ENCODE measurements around the gene HIP1.
"Not testable (repeated sequence)": the region's sequence is repeated elsewhere in the genome, so short reads cannot be mapped to it uniquely, and the experiment has no call there.

Gene HIP1

DNA sequence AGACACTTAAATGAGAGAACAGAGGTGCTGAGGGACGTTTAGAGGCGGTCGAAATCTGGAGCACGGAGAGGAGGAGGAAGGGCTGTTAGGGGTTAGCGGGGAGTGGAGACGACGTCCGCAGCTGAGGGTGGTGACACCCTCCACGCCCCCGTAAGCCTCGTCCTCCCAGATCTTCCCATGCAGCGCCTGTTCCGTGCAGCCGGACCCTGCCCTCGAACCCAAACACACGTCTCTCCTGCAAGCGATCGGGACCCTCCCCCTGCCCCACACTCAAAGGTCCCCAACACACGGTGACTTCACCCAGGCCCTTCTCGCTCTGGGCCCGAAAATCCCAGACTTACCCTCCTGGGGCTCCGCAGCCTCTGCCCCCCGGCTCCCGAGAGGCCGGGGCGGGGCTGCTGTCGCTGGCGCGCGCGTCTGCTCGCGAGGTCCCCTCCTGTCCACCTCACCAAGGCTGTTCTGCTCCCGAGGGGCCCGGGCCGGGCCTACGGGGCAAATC is 211.5 kb downstream of the HIP1 start:
- not testable (repeated sequence) for DNase-seq (ENCODE audit: low read depth in 3 of 3)

DNA sequence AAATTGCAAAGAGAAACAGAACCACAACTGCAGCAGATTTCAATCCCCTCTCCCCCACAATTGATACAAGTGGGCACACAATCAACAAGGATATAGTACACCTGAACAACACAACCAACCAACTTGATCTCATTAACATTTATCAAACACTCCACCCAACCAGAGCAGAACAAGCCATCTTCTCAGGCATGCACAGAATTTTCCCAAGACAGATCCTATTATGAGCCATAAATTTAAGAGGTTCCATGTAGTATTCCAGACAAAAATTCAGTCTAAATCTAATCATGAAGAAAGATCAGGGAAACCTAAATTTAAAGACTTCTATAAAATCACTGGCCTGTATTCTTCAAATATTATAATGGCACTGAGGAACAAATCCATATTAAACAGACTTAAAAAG is 217.0 kb downstream of the HIP1 start:
- not testable (repeated sequence) for DNase-seq (ENCODE audit: low read depth in 3 of 3)

DNA sequence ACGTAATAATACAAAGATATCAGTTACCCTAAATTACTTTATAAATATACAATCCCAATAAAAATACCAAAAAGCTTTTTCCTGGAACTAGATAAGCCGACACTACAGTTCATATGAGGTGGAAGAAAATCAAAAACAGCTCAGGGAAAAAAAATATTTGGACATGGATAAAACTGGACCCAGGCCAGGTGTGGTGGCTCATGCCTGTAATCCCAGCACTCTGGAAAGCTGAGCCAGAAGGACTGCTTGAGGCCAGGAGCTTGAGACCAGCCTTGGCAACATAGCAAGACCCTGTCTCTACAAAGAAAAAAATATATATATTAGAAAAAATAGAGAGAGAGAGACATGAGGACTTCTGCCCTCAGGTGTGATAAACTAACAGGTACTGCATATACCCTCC is 219.9 kb downstream of the HIP1 start:
- DNase-seq (ENCODE audit: low read depth in 3 of 3) = not testable (repeated sequence)

DNA sequence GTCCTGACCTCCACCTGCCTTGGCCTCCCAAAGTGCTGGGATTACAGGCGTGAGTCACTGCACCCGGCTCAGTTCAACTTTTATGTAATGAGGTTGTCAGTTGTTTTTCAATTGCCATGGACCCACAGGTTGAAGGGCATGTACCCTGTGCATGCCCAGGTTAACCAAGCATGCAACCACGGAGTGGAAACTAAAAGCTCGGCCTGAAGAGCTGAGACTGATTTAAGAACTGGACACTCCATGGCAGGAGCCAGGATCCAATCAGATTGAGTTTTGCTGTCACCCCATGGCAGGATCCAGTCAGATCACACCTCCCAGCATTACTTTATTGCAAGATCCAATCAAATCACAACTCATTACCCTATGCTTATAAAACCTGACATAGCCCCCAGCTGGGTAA is 229.7 kb downstream of the HIP1 start:
- DNase-seq (ENCODE audit: low read depth in 3 of 3) = not testable (repeated sequence)

DNA sequence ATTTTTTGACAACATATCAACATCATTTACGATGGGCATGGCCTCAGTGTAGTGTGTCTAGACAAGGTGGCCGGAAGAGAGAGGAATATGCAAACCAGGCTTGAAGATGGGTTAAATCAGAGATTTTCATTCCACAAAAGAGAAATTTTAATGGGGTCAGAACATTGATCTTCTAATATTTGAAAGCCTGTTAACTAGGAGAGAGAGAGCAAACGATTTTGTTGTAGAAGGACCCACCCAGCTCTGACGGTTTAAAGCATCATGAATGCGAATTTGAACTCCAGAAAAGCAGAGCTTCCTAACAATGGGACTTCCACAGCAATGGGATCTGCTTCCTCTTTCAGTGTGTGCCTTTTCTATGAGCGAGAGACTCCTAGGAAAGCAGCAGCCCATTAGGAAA is 246.7 kb downstream of the HIP1 start, which contains the start of gene SPDYE5:
SPDYE5 (plus strand) TSS at position 301 of the 400 bp plus-strand sequence. CDS start 1,728 bp downstream, outside the sequence.
- not testable (repeated sequence) for DNase-seq (ENCODE audit: low read depth in 3 of 3)

DNA sequence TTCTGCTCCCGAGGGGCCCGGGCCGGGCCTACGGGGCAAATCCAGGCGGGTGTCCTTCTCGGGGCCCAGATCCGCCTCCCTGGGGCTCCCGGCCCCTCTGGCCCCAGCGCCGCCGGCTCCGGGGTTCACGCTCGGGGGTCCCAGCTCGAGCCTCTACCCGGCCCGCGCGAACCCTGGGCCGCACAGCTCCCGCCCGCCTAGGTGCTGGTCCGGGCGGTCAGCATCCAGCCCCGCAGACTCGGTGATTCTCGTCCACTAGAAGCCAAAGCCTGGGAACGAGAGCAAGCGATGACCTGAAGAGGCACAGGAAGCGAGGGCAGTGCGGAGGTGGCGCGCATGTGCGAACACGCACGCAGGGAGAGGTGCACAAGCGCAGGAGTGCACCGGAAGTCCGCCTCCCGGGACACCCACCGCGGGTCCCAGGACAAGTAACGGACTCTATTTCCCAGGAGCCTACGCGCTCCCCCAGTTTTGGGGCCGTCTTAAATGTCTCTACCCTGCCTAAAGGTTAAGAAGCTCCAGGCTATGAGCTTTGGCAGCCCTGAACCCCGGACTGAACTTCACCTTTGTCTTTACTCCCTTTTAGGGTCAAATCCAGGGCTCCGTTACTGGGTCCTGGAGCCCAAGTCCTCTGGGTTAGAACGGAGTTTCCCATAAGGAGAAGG is 252.6 kb downstream of the HIP1 start, which contains the start of gene POM121C:
POM121C (minus strand) TSS at position 321 of the 665 bp plus-strand sequence. CDS start 44,803 bp downstream, outside the sequence.
- peak; percentile 80 to 89 (median 83) for DNase-seq (ENCODE audit: low read depth in 3 of 3)

DNA sequence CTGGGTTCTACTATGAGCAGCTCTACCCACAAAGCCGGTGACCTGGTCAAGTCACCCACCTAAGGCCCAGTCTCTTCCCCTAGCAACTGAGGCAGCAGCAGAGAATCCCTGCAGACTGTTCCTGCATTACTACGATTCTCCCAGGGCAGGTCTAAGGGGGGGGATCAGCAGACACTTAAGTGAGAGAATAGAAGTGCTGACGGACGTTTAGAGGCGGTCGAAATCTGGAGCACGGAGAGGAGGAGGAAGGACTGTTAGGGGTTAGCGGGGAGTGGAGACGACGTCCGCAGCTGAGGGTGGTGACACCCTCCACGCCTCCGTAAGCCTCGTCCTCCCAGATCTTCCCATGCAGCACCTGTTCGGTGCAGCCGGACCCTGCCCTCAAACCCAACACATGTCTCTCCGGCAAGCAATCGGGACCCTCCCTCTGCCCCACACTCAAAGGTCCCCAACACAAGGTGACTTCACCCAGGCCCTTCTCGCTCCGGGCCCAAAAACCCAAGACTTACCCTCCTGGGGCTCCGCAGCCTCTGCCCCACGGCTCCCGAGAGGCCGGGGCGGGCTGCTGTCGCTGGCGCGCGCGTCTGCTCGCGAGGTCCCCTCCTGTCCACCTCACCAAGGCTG is 253.3 kb downstream of the HIP1 start:
- DNase-seq (ENCODE audit: low read depth in 3 of 3) = peak in 1 of 3 experiments; percentile 7
